Endodermal cell (in vitro differentiated cells): ENCODE measurements around the gene OIT3. TPM values are rescaled to one million over a fixed set of nuclear protein-coding genes. Genes with fewer than 3 reads are reported as not detected.
"Not testable (repeated sequence)": the region's sequence is repeated elsewhere in the genome, so short reads cannot be mapped to it uniquely, and the experiment has no call there.

ENCODE experiments used
- DNase-seq: peaks from one replicate; pipeline ENCODE4 v3.0.0-alpha.2; 2017
- H3K27ac ChIP-seq: 2 replicates; pipeline ENCODE4 v1.5.1; 2013; ENCODE audit warnings: mild to moderate bottlenecking, low read depth, low read length, moderate library complexity
- H3K27me3 ChIP-seq: 2 replicates; pipeline ENCODE4 v1.6.1; 2013; ENCODE audit warnings: mild to moderate bottlenecking, low read length, moderate library complexity; ENCODE audit not compliant: insufficient read depth, control insufficient read depth, poor library complexity, severe bottlenecking
- H3K36me3 ChIP-seq: 2 replicates; pipeline ENCODE4 v1.7.0; 2013; ENCODE audit warnings: mild to moderate bottlenecking, low read length, moderate library complexity; ENCODE audit not compliant: control insufficient read depth, insufficient read depth
- H3K4me1 ChIP-seq: one replicate; pipeline ENCODE4 v1.7.0; 2013; ENCODE audit warnings: low read length; ENCODE audit not compliant: control insufficient read depth, insufficient read depth
- H3K4me3 ChIP-seq: 2 replicates; pipeline ENCODE4 v1.5.1; 2013; ENCODE audit warnings: mild to moderate bottlenecking, low read length, moderate library complexity
- H3K9ac ChIP-seq: 2 replicates; pipeline ENCODE4 v1.6.1; 2013; ENCODE audit warnings: mild to moderate bottlenecking, low read length, moderate library complexity; ENCODE audit not compliant: poor library complexity, severe bottlenecking; ENCODE audit errors: extremely low read depth
- H3K9me3 ChIP-seq: 2 replicates; pipeline ENCODE4 v1.6.1; 2013; ENCODE audit warnings: mild to moderate bottlenecking, low read length, moderate library complexity; ENCODE audit not compliant: control insufficient read depth
- H3K27ac Mint-ChIP-seq: 2 replicates; pipeline ENCODE4 v1.8.0; 2020; ENCODE audit warnings: mixed read lengths
- H3K27me3 Mint-ChIP-seq: 2 replicates; pipeline ENCODE4 v1.8.0; 2021; ENCODE audit warnings: mild to moderate bottlenecking, mixed read lengths; ENCODE audit not compliant: insufficient read depth
- H3K36me3 Mint-ChIP-seq: 2 replicates; pipeline ENCODE4 v1.8.0; 2020; ENCODE audit warnings: low read depth, mixed read lengths
- H3K4me1 Mint-ChIP-seq: 2 replicates; pipeline ENCODE4 v1.8.0; 2020; ENCODE audit warnings: mixed read lengths
- H3K4me3 Mint-ChIP-seq: 2 replicates; pipeline ENCODE4 v1.8.0; 2020; ENCODE audit warnings: mild to moderate bottlenecking, moderate library complexity, mixed read lengths
- H3K9me3 Mint-ChIP-seq: 2 replicates; pipeline ENCODE4 v1.8.0; 2020; ENCODE audit warnings: mild to moderate bottlenecking, mixed read lengths
- WGBS, 2 experiments: methylation state at CpG; one replicate each; pipeline versions ENCODE4 v1.1.5 to v1.1.7; 2013; ENCODE audit warnings: missing lambda C conversion rate in 2 of 2, mixed read lengths in 1 of 2; ENCODE audit not compliant: insufficient coverage in 1 of 2, insufficient read length in 1 of 2; 5-methylcytosine and 5-hydroxymethylcytosine counted together
- total RNA-seq, 2 donors: library from RNA; stranded (reverse); fragmentation: NEBNext Ultra II Directional in 1 of 2; extraction: Animal tissue kit (Norgen Biotek cat#: 25700) in 1 of 2; gene quantifications; 2 replicates in 1 of 2; 3 replicates in 1 of 2; pipeline ENCODE4 v1.2.1, GENCODE V29; 2021
- TF ChIP-seq, protein P1 (sequence below): fragments of 200-600 bp; sonication (generic); conservative IDR thresholded peaks from 2 replicates; pipeline ENCODE4 v1.5.0; 2021; ENCODE audit warnings: antibody characterized with exemption, mild to moderate bottlenecking

The OIT3 gene
- total RNA-seq, 2 donors from 2014 or later: 0.13 TPM; not detected in 1

DNA sequence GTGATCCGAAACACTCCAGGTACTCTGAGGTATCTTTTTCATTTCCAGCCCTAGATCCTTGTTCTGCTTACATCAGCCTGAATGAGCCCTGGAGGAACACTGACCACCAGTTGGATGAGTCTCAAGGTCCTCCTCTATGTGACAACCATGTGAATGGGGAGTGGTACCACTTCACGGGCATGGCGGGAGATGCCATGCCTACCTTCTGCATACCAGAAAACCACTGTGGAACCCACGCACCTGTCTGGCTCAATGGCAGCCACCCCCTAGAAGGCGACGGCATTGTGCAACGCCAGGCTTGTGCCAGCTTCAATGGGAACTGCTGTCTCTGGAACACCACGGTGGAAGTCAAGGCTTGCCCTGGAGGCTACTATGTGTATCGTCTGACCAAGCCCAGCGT lies 5.1 kb downstream of the OIT3 start:
- 94 to 97% methylated on average over 10 of the region's 10 CpGs for WGBS, 2 experiments
- H3K9me3 ChIP-seq: peaks cover 3% of the 10 kb centered on the region
- DNase-seq: no peak
- peaks cover 6% of the 10 kb centered on the region for H3K9me3 Mint-ChIP-seq
- no peaks in the 10 kb centered on the region for H3K36me3 ChIP-seq
- H3K27ac Mint-ChIP-seq: no peak overlapping the region
- no peak overlapping the region for H3K4me3 ChIP-seq
- H3K27me3 ChIP-seq: no peaks in the 10 kb centered on the region
- no peaks in the 10 kb centered on the region for H3K27me3 Mint-ChIP-seq
- no peak overlapping the region for H3K27ac ChIP-seq
- TF ChIP-seq, protein P1, sequence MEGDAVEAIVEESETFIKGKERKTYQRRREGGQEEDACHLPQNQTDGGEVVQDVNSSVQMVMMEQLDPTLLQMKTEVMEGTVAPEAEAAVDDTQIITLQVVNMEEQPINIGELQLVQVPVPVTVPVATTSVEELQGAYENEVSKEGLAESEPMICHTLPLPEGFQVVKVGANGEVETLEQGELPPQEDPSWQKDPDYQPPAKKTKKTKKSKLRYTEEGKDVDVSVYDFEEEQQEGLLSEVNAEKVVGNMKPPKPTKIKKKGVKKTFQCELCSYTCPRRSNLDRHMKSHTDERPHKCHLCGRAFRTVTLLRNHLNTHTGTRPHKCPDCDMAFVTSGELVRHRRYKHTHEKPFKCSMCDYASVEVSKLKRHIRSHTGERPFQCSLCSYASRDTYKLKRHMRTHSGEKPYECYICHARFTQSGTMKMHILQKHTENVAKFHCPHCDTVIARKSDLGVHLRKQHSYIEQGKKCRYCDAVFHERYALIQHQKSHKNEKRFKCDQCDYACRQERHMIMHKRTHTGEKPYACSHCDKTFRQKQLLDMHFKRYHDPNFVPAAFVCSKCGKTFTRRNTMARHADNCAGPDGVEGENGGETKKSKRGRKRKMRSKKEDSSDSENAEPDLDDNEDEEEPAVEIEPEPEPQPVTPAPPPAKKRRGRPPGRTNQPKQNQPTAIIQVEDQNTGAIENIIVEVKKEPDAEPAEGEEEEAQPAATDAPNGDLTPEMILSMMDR: no peak
- H3K9ac ChIP-seq: no peak overlapping the region
- no peaks in the 10 kb centered on the region for H3K4me1 ChIP-seq
- no peaks in the 10 kb centered on the region for H3K36me3 Mint-ChIP-seq
- H3K4me1 Mint-ChIP-seq: no peaks in the 10 kb centered on the region
- no peak overlapping the region for H3K4me3 Mint-ChIP-seq

- no peak overlapping the region for H3K27ac Mint-ChIP-seq
- peaks cover 10% of the 10 kb centered on the region for H3K9me3 ChIP-seq
- H3K36me3 Mint-ChIP-seq: no peaks in the 10 kb centered on the region
- TF ChIP-seq, protein P1: no peak
- 86 to 96% methylated on average over 1 of the region's 1 CpG for WGBS, 2 experiments
- peaks cover 14% of the 10 kb centered on the region for H3K9me3 Mint-ChIP-seq
- no peaks in the 10 kb centered on the region for H3K4me1 ChIP-seq
- H3K27ac ChIP-seq: no peak overlapping the region
- no peak overlapping the region for H3K9ac ChIP-seq
- no peak overlapping the region for H3K4me3 Mint-ChIP-seq
- no peaks in the 10 kb centered on the region for H3K36me3 ChIP-seq
- no peaks in the 10 kb centered on the region for H3K27me3 ChIP-seq
- H3K4me3 ChIP-seq: no peak overlapping the region
- no peaks in the 10 kb centered on the region for H3K27me3 Mint-ChIP-seq
- no peaks in the 10 kb centered on the region for H3K4me1 Mint-ChIP-seq
- DNase-seq: no peak
Observed at GRCh38 chr10:72899545-72899944, 6.0 kb downstream of the OIT3 start.

GRCh38 chr10:72903941-72904446 lies 10.5 kb downstream of the OIT3 start:
- not testable (repeated sequence) for H3K27ac Mint-ChIP-seq, H3K36me3 Mint-ChIP-seq

GRCh38 chr10:72904806-72905205 lies 11.3 kb downstream of the OIT3 start:
- no peaks in the 10 kb centered on the region for H3K4me1 ChIP-seq
- Mint-ChIP-seq H3K27me3 (no peaks in the 10 kb centered on the region), H3K36me3 (no peaks in the 10 kb centered on the region), H3K9me3 (peaks cover 18% of the 10 kb centered on the region), H3K4me3 (no peak overlapping the region), H3K27ac (no peak overlapping the region), H3K4me1 (no peaks in the 10 kb centered on the region)
- H3K36me3 ChIP-seq: no peaks in the 10 kb centered on the region
- no peak for DNase-seq
- 95% methylated on average over 3 of the region's 3 CpGs; no CpG with 5 or more reads in 1 of the 2 experiments for WGBS, 2 experiments
- H3K4me3 ChIP-seq: no peak overlapping the region
- H3K9ac ChIP-seq: no peak overlapping the region
- TF ChIP-seq, protein P1: no peak
- no peaks in the 10 kb centered on the region for H3K27me3 ChIP-seq
- H3K27ac ChIP-seq: no peak overlapping the region
- peaks cover 10% of the 10 kb centered on the region for H3K9me3 ChIP-seq

More at GRCh38 chr10:72903941-72904446, 10.5 kb downstream of the OIT3 start:
- H3K27me3 ChIP-seq, H3K4me3 ChIP-seq, H3K27me3 Mint-ChIP-seq, DNase-seq, H3K9me3 ChIP-seq, H3K4me1 Mint-ChIP-seq, H3K4me3 Mint-ChIP-seq, H3K27ac ChIP-seq, H3K4me1 ChIP-seq, H3K9ac ChIP-seq, H3K36me3 ChIP-seq: not testable (repeated sequence)
- 95 to 100% methylated on average over 4 to 15 of the region's 15 CpGs for WGBS, 2 experiments
- peaks cover 18% of the 10 kb centered on the region for H3K9me3 Mint-ChIP-seq
